ENCODE measurements around the gene SRBD1.

GRCh38 chr2:45567974-45568789 is 42.9 kb downstream of the SRBD1 start:
- TF ChIP-seq CTCF (conservative IDR thresholded peaks at IDR 0.05; ENCODE audit: low read depth in 2 of 2) (no peak), EZH2phosphoT487 (IDR thresholded peaks at IDR 0.05; ENCODE audit: unreplicated experiment) (no peak), POLR2AphosphoS5 (IDR thresholded peaks at IDR 0.05; ENCODE audit: low read depth) (no peak)
